Measurements from ENCODE around the gene PCDHB15.
"Not testable (repeated sequence)": the region's sequence is repeated elsewhere in the genome, so short reads cannot be mapped to it uniquely, and the experiment has no call there.

The PCDHB15 gene

DNA sequence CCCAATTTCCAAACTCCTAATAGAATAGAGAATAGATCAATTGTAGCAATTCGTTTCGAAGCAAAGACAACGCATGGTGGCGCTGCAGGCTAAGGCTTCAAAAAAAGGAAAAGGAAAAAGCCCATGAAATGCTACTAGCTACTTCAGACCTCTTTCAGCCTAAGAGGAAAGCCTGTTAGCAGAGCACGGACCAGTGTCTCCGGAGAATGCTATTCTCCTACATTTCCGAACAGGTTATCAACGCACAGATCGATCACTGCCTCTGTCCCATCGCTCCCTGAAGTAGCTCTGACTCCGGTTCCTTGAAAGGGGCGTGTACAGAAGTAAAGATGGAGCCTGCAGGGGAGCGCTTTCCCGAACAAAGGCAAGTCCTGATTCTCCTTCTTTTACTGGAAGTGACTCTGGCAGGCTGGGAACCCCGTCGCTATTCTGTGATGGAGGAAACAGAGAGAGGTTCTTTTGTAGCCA, at the start of gene PCDHB15:
Gene PCDHB15 (plus strand): TSS at position 146 of the 468 bp plus-strand sequence. CDS start 184 bp downstream, at position 330.
- peak in 1 of 2 experiments; percentile 55 for DNase-seq (ENCODE audit: low read depth in 1 of 2, low spot score in 1 of 2)
- in situ Hi-C loops (cut with HindIII; ENCODE audit: low pct_unique_long_range_greater_than_20kb, low sequenced_read_pairs) = no loop called here
- no peak for TF ChIP-seq JUND (IDR thresholded peaks at IDR 0.05; ENCODE audit: low read depth)

DNA sequence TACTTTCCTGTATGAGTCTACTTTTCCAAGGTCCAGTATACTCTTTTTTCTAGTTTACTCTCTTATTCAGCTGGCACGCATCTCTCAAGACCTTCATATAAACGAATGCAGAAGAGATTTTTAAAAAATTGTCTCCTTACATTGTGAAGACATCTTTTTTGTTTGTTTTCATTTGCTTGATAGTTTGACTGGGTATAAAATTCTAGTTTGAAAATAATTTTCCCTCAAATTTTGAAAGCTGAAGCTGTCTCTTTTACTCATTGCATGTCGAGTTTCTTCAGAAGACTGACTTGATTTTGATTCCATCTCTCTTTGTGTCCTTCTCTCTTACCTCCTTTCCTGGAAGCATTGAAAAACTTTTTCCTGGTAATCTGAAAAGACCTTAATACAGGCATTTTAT, 48.8 kb upstream of the PCDHB15 start:
- DNase-seq (ENCODE audit: low read depth in 1 of 2, low spot score in 1 of 2) = no peak
- no peak for TF ChIP-seq JUND (IDR thresholded peaks at IDR 0.05; ENCODE audit: low read depth)
- in situ Hi-C loops (cut with HindIII; ENCODE audit: low pct_unique_long_range_greater_than_20kb, low sequenced_read_pairs) = no loop called here

DNA sequence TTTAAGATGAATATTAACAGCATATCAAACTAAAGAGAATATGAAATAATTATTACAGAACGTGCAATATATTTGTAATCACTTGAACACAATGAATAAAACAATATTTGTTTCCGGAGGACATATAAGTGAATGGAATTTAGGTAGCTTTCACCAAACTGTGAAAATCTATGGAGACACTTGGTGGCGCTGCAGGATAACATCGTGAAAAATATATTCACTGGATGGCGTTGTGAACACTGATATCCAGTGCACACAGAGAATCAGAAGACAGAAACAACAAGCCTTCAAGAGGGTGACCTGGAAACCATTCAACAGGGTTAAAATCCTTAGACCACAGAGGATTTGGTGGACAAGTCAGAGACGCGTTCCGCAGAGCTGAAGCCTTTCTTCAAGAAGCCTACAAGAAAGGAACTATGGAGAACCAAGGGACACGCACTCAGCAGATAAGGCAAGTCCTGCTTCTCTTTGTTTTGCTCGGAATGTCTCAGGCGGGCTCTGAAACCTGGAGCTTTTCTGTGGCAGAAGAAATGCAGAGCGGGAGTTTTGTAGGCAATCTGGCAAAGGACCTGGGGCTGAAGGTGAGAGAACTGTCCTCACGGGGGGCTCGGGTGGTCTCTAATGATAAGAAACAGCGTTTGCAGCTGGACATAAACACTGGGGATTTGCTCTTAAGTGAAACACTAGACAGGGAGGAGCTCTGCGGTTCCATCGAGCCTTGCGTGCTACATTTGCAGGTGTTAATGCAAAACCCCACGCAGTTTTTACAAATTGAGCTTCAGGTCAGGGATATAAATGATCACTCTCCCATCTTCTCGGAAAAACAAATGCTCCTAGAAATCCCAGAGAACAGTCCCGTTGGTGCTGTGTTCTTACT, 45.6 kb upstream of the PCDHB15 start, which contains the start of gene PCDHB11:
Gene PCDHB11 (plus strand): TSS at position 269 of the 877 bp plus-strand sequence. CDS start 148 bp downstream, at position 417.
- TF ChIP-seq JUND (IDR thresholded peaks at IDR 0.05; ENCODE audit: low read depth) = no peak
- peak; percentile 78 to 82 for DNase-seq (ENCODE audit: low read depth in 1 of 2, low spot score in 1 of 2)
- in situ Hi-C loops (cut with HindIII; ENCODE audit: low pct_unique_long_range_greater_than_20kb, low sequenced_read_pairs) = no loop called here

DNA sequence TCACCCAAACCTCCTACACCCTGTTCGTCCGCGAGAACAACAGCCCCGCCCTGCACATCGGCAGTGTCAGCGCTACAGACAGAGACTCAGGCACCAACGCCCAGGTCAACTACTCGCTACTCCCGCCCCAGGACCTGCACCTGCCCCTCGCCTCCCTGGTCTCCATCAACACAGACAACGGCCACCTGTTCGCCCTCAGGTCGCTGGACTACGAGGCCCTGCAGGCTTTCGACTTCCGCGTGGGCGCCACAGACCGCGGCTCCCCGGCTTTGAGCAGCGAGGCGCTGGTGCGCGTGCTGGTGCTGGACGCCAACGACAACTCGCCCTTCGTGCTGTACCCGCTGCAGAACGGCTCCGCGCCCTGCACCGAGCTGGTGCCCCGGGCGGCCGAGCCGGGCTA, 44.1 kb upstream of the PCDHB15 start:
- DNase-seq (ENCODE audit: low read depth in 1 of 2, low spot score in 1 of 2); in situ Hi-C loops (cut with HindIII; ENCODE audit: low pct_unique_long_range_greater_than_20kb, low sequenced_read_pairs): not testable (repeated sequence)

DNA sequence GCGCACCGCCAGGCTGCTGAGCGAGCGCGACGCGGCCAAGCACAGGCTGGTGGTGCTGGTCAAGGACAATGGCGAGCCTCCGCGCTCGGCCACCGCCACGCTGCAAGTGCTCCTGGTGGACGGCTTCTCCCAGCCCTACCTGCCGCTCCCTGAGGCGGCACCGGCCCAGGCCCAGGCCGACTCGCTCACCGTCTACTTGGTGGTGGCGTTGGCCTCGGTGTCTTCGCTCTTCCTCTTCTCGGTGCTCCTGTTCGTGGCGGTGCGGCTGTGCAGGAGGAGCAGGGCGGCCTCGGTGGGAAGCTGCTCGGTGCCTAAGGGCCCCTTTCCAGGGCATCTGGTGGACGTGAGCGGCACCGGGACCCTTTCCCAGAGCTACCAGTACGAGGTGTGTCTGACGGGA, 43.5 kb upstream of the PCDHB15 start:
- DNase-seq (ENCODE audit: low read depth in 1 of 2, low spot score in 1 of 2); in situ Hi-C loops (cut with HindIII; ENCODE audit: low pct_unique_long_range_greater_than_20kb, low sequenced_read_pairs): not testable (repeated sequence)

DNA sequence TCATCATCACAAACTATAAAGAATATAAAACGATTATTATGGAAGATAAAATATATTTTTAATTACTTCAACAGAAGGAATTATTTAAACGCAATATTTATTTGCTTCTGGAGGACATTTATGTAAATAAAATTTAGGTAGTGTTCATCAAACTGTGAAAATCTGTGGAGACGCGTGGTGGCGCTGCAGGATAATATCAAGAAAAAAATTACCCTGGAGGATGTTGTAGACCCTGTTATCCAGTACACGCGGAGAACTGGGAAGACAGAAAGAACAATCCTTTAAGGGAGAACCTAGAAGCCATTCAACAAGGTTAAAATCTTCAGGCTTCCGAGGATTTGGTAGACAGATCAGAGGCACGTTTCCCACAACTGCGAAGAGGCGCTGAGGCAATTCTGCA, 36.7 kb upstream of the PCDHB15 start, which contains the start of gene PCDHB12:
Gene PCDHB12 (plus strand): TSS at position 242 of the 400 bp plus-strand sequence. CDS start 189 bp downstream, outside the sequence.
- DNase-seq (ENCODE audit: low read depth in 1 of 2, low spot score in 1 of 2) = peak in 1 of 2 experiments; percentile 77

DNA sequence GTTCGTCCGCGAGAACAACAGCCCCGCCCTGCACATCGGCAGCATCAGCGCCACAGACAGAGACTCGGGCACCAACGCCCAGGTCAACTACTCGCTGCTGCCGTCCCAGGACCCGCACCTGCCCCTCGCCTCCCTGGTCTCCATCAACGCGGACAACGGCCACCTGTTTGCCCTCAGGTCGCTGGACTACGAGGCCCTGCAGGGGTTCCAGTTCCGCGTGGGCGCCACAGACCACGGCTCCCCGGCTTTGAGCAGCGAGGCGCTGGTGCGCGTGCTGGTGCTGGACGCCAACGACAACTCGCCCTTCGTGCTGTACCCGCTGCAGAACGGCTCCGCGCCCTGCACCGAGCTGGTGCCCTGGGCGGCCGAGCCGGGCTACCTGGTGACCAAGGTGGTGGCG, 34.9 kb upstream of the PCDHB15 start:
- in situ Hi-C loops (cut with HindIII; ENCODE audit: low pct_unique_long_range_greater_than_20kb, low sequenced_read_pairs); DNase-seq (ENCODE audit: low read depth in 1 of 2, low spot score in 1 of 2): not testable (repeated sequence)

More for the DNA sequence above, 36.7 kb upstream of the PCDHB15 start, which contains the start of gene PCDHB12:
- no peak for TF ChIP-seq JUND (IDR thresholded peaks at IDR 0.05; ENCODE audit: low read depth)
- in situ Hi-C loops (cut with HindIII; ENCODE audit: low pct_unique_long_range_greater_than_20kb, low sequenced_read_pairs) = no loop called here

DNA sequence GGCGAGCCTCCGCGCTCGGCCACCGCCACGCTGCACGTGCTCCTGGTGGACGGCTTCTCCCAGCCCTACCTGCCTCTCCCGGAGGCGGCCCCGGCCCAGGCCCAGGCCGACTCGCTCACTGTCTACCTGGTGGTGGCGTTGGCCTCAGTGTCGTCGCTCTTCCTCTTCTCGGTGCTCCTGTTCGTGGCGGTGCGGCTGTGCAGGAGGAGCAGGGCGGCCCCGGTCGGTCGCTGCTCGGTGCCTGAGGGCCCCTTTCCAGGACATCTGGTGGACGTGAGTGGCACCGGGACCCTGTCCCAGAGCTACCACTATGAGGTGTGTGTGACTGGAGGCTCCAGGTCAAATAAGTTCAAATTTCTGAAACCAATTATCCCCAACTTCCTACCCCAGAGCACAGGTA, 34.3 kb upstream of the PCDHB15 start:
- in situ Hi-C loops (cut with HindIII; ENCODE audit: low pct_unique_long_range_greater_than_20kb, low sequenced_read_pairs); DNase-seq (ENCODE audit: low read depth in 1 of 2, low spot score in 1 of 2): not testable (repeated sequence)

DNA sequence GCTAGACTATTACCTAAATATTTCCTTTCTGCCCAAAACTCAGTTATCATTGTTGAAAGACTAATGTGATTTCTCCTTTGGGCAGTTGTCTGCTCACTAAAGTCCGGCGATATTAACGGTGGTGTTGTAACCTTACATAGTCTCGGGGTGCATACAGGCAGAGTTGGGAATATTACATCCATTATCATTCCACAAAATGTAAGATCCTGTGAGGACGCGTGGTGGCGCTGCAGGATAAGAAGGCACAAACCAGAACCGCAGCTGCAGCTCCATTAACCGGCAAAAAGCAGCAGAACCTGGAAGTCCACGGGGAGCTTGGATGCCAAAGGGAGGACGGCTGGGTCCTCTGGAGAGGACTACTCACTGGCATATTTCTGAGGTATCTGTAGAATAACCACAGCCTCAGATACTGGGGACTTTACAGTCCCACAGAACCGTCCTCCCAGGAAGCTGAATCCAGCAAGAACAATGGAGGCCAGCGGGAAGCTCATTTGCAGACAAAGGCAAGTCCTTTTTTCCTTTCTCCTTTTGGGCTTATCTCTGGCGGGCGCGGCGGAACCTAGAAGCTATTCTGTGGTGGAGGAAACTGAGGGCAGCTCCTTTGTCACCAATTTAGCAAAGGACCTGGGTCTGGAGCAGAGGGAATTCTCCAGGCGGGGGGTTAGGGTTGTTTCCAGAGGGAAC, 31.4 kb upstream of the PCDHB15 start, which contains the start of gene PCDHB13:
Gene PCDHB13 (plus strand): TSS at position 264 of the 684 bp plus-strand sequence. CDS start 205 bp downstream, at position 469.
- DNase-seq (ENCODE audit: low read depth in 1 of 2, low spot score in 1 of 2) = peak; percentile 58 to 93

DNA sequence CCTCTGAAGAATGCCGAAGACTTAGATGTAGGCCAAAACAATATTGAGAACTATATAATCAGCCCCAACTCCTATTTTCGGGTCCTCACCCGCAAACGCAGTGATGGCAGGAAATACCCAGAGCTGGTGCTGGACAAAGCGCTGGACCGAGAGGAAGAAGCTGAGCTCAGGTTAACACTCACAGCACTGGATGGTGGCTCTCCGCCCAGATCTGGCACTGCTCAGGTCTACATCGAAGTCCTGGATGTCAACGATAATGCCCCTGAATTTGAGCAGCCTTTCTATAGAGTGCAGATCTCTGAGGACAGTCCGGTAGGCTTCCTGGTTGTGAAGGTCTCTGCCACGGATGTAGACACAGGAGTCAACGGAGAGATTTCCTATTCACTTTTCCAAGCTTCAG, 30.6 kb upstream of the PCDHB15 start:
- DNase-seq (ENCODE audit: low read depth in 1 of 2, low spot score in 1 of 2); in situ Hi-C loops (cut with HindIII; ENCODE audit: low pct_unique_long_range_greater_than_20kb, low sequenced_read_pairs): not testable (repeated sequence)

More for the DNA sequence above, 31.4 kb upstream of the PCDHB15 start, which contains the start of gene PCDHB13:
- in situ Hi-C loops (cut with HindIII; ENCODE audit: low pct_unique_long_range_greater_than_20kb, low sequenced_read_pairs) = not testable (repeated sequence)

DNA sequence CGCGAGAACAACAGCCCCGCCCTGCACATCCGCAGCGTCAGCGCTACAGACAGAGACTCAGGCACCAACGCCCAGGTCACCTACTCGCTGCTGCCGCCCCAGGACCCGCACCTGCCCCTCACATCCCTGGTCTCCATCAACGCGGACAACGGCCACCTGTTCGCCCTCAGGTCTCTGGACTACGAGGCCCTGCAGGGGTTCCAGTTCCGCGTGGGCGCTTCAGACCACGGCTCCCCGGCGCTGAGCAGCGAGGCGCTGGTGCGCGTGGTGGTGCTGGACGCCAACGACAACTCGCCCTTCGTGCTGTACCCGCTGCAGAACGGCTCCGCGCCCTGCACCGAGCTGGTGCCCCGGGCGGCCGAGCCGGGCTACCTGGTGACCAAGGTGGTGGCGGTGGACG, 29.7 kb upstream of the PCDHB15 start:
- DNase-seq (ENCODE audit: low read depth in 1 of 2, low spot score in 1 of 2); in situ Hi-C loops (cut with HindIII; ENCODE audit: low pct_unique_long_range_greater_than_20kb, low sequenced_read_pairs): not testable (repeated sequence)

DNA sequence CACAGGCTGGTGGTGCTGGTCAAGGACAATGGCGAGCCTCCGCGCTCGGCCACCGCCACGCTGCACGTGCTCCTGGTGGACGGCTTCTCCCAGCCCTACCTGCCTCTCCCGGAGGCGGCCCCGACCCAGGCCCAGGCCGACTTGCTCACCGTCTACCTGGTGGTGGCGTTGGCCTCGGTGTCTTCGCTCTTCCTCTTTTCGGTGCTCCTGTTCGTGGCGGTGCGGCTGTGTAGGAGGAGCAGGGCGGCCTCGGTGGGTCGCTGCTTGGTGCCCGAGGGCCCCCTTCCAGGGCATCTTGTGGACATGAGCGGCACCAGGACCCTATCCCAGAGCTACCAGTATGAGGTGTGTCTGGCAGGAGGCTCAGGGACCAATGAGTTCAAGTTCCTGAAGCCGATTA, 29.2 kb upstream of the PCDHB15 start:
- in situ Hi-C loops (cut with HindIII; ENCODE audit: low pct_unique_long_range_greater_than_20kb, low sequenced_read_pairs); DNase-seq (ENCODE audit: low read depth in 1 of 2, low spot score in 1 of 2): not testable (repeated sequence)
